ENCODE results near the gene SHC2.
"Not testable (repeated sequence)": the region's sequence is repeated elsewhere in the genome, so short reads cannot be mapped to it uniquely, and the experiment has no call there.

Gene SHC2

GRCh38 chr19:441213-441836 is 19.5 kb downstream of the SHC2 start:
- Mint-ChIP-seq H3K27me3 (peaks cover 12 to 49% of the 10 kb centered on the region in 2 donors), H3K4me1 (ENCODE audit: low read depth in 2 of 2) (no peaks in the 10 kb centered on the region), H3K27ac (no peak overlapping the region), H3K4me3 (no peak overlapping the region), H3K36me3 (ENCODE audit: insufficient read depth) (no peaks in the 10 kb centered on the region), H3K9me3 (peaks cover 0 to 8% of the 10 kb centered on the region in 2 donors)
- no peak for DNase-seq
- ATAC-seq (replicated peaks): no peak

GRCh38 chr19:440391-441212 is 20.2 kb downstream of the SHC2 start:
- H3K4me1 Mint-ChIP-seq (ENCODE audit: low read depth in 2 of 2): no peaks in the 10 kb centered on the region
- H3K4me3 Mint-ChIP-seq: no peak overlapping the region
- ATAC-seq (replicated peaks) (no peak), DNase-seq (no peak)
- peaks cover 0 to 8% of the 10 kb centered on the region in 2 donors for H3K9me3 Mint-ChIP-seq
- H3K27ac Mint-ChIP-seq: no peak overlapping the region
- H3K36me3 Mint-ChIP-seq (ENCODE audit: insufficient read depth): no peaks in the 10 kb centered on the region
- peaks cover 12 to 49% of the 10 kb centered on the region in 2 donors for H3K27me3 Mint-ChIP-seq

- Mint-ChIP-seq H3K27me3 (peaks cover 12 to 49% of the 10 kb centered on the region in 2 donors), H3K27ac (no peak overlapping the region), H3K4me3 (no peak overlapping the region), H3K36me3 (ENCODE audit: insufficient read depth) (no peaks in the 10 kb centered on the region), H3K9me3 (peaks cover 0 to 8% of the 10 kb centered on the region in 2 donors), H3K4me1 (ENCODE audit: low read depth in 2 of 2) (no peaks in the 10 kb centered on the region)
- ATAC-seq (replicated peaks): no peak
- no peak for DNase-seq
Measured at GRCh38 chr19:439167-439900, 21.5 kb downstream of the SHC2 start.

GRCh38 chr19:438416-438958 is 22.3 kb downstream of the SHC2 start:
- Mint-ChIP-seq H3K27ac (no peak overlapping the region), H3K27me3 (peaks cover 12 to 49% of the 10 kb centered on the region in 2 donors), H3K4me3 (no peak overlapping the region), H3K36me3 (ENCODE audit: insufficient read depth) (no peaks in the 10 kb centered on the region), H3K4me1 (ENCODE audit: low read depth in 2 of 2) (no peaks in the 10 kb centered on the region), H3K9me3 (peaks cover 0 to 8% of the 10 kb centered on the region in 2 donors)
- no peak for ATAC-seq (replicated peaks)
- no peak for DNase-seq

- no peak overlapping the region for H3K27ac Mint-ChIP-seq
- ATAC-seq (replicated peaks) (no peak), DNase-seq (no peak)
- peaks cover 0 to 5% of the 10 kb centered on the region in 2 donors for H3K9me3 Mint-ChIP-seq
- peaks cover 12 to 46% of the 10 kb centered on the region in 2 donors for H3K27me3 Mint-ChIP-seq
- no peaks in the 10 kb centered on the region for H3K36me3 Mint-ChIP-seq (ENCODE audit: insufficient read depth)
- H3K4me1 Mint-ChIP-seq (ENCODE audit: low read depth in 2 of 2): no peaks in the 10 kb centered on the region
- no peak overlapping the region for H3K4me3 Mint-ChIP-seq
Measured at GRCh38 chr19:437041-437440, 23.8 kb downstream of the SHC2 start.

- no peaks in the 10 kb centered on the region for H3K4me1 Mint-ChIP-seq (ENCODE audit: low read depth in 2 of 2)
- DNase-seq (no peak), ATAC-seq (replicated peaks) (no peak)
- H3K4me3 Mint-ChIP-seq: no peak overlapping the region
- H3K27ac Mint-ChIP-seq: no peak overlapping the region
- no peaks in the 10 kb centered on the region for H3K36me3 Mint-ChIP-seq (ENCODE audit: insufficient read depth)
- H3K27me3 Mint-ChIP-seq: peaks cover 12 to 40% of the 10 kb centered on the region in 2 donors
- no peaks in the 10 kb centered on the region for H3K9me3 Mint-ChIP-seq
Measured at GRCh38 chr19:436413-436950, 24.4 kb downstream of the SHC2 start.

GRCh38 chr19:435707-436412 is 25.0 kb downstream of the SHC2 start:
- H3K27me3 Mint-ChIP-seq: peaks cover 12 to 34% of the 10 kb centered on the region in 2 donors
- ATAC-seq (replicated peaks) (no peak), DNase-seq (no peak)
- H3K4me3 Mint-ChIP-seq: no peak overlapping the region
- no peaks in the 10 kb centered on the region for H3K36me3 Mint-ChIP-seq (ENCODE audit: insufficient read depth)
- H3K4me1 Mint-ChIP-seq (ENCODE audit: low read depth in 2 of 2): no peaks in the 10 kb centered on the region
- peaks cover 0 to 3% of the 10 kb centered on the region in 2 donors for H3K9me3 Mint-ChIP-seq
- H3K27ac Mint-ChIP-seq: no peak overlapping the region

GRCh38 chr19:435056-435706 is 25.7 kb downstream of the SHC2 start:
- DNase-seq (no peak), ATAC-seq (replicated peaks) (no peak)
- peaks cover 12 to 27% of the 10 kb centered on the region in 2 donors for H3K27me3 Mint-ChIP-seq
- peaks cover 0 to 4% of the 10 kb centered on the region in 2 donors for H3K9me3 Mint-ChIP-seq
- no peak overlapping the region for H3K4me3 Mint-ChIP-seq
- H3K36me3 Mint-ChIP-seq (ENCODE audit: insufficient read depth): no peaks in the 10 kb centered on the region
- no peaks in the 10 kb centered on the region for H3K4me1 Mint-ChIP-seq (ENCODE audit: low read depth in 2 of 2)
- no peak overlapping the region for H3K27ac Mint-ChIP-seq

- peaks cover 12 to 19% of the 10 kb centered on the region in 2 donors for H3K27me3 Mint-ChIP-seq
- H3K4me3 Mint-ChIP-seq: no peak overlapping the region
- H3K4me1 Mint-ChIP-seq (ENCODE audit: low read depth in 2 of 2): no peaks in the 10 kb centered on the region
- peaks cover 0 to 4% of the 10 kb centered on the region in 2 donors for H3K9me3 Mint-ChIP-seq
- H3K36me3 Mint-ChIP-seq (ENCODE audit: insufficient read depth): no peaks in the 10 kb centered on the region
- ATAC-seq (replicated peaks) (no peak), DNase-seq (no peak)
- H3K27ac Mint-ChIP-seq: no peak overlapping the region
Measured at GRCh38 chr19:434152-434960, 26.5 kb downstream of the SHC2 start.

- Mint-ChIP-seq H3K27me3 (no peaks in the 10 kb centered on the region), H3K4me3 (no peak overlapping the region), H3K4me1 (ENCODE audit: low read depth in 2 of 2) (no peaks in the 10 kb centered on the region), H3K27ac (no peak overlapping the region), H3K9me3 (peaks cover 0 to 4% of the 10 kb centered on the region in 2 donors), H3K36me3 (ENCODE audit: insufficient read depth) (peaks cover 2% of the 10 kb centered on the region)
- DNase-seq: no peak
- no peak for ATAC-seq (replicated peaks)
Measured at GRCh38 chr19:430701-431100, 30.1 kb downstream of the SHC2 start.

- H3K27ac Mint-ChIP-seq: no peak overlapping the region
- H3K4me1 Mint-ChIP-seq (ENCODE audit: low read depth in 2 of 2): no peaks in the 10 kb centered on the region
- no peak for DNase-seq
- H3K36me3 Mint-ChIP-seq (ENCODE audit: insufficient read depth): peaks cover 2% of the 10 kb centered on the region
- peaks cover 0 to 4% of the 10 kb centered on the region in 2 donors for H3K9me3 Mint-ChIP-seq
- no peak overlapping the region for H3K4me3 Mint-ChIP-seq
- no peaks in the 10 kb centered on the region for H3K27me3 Mint-ChIP-seq
- ATAC-seq (replicated peaks): no peak
Measured at GRCh38 chr19:428149-428548, 32.7 kb downstream of the SHC2 start.

GRCh38 chr19:427675-428074 is 33.2 kb downstream of the SHC2 start:
- H3K27me3 Mint-ChIP-seq; H3K9me3 Mint-ChIP-seq; H3K4me3 Mint-ChIP-seq; DNase-seq; H3K27ac Mint-ChIP-seq; ATAC-seq (replicated peaks); H3K36me3 Mint-ChIP-seq (ENCODE audit: insufficient read depth); H3K4me1 Mint-ChIP-seq (ENCODE audit: low read depth in 2 of 2): not testable (repeated sequence)

Measured in effector memory CD8-positive, alpha-beta T cell (primary cell).